ENCODE data around the gene ZNF787. TPM values are rescaled to one million over a fixed set of nuclear protein-coding genes. Genes with fewer than 3 reads are reported as not detected.

The ZNF787 gene
- total RNA-seq, 2 experiments from 2014 or later = 30.6 to 31.7 TPM

DNA sequence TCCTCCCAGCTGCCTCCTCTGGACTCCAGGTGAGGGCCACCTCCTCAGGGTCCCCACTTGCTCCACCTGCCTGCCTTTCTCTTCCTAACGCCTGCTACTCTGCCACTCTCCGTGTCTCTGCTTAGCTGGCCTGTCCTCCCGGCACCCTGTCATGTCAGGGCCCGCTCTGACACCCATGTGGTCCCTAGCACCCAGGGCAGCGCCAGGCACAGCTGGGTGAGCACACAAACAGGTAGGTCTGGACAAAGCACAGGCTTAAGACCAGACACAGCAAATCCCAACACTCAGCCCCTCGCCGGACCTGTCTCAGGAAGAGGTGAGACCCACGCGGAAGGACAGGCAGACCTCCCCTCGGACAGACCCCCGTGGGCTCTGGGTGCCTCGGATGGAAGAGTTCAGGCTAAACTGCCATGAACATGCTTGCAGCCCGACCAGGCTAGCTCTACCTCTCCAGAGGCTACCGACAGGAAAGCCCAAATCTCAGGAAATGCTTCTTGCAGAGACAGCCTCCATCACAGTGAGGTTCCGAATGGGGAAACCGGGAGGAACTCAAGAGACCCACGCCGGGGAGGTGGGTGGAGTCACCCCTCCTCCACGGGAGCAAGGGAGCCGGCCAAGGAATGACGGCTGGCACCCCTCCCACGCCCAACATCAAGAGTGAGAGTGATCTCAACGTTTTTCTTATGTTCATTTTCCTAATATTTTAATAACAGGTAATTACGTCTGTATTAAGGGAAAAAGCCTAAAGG lies 12.5 kb downstream of the ZNF787 start:
- peaks cover 34% of the 10 kb centered on the region for H3K4me1 ChIP-seq (ENCODE audit: insufficient read depth, low read length, poor library complexity, severe bottlenecking)

GRCh38 chr19:56107626-56108351 lies 13.3 kb downstream of the ZNF787 start:
- H3K27ac ChIP-seq (ENCODE audit: low read depth, low read length, poor library complexity, severe bottlenecking) = no peak overlapping the region
- POLR2A ChIA-PET = no interaction called here
- H4K20me1 ChIP-seq (ENCODE audit: insufficient read depth, low read length) = peaks cover 9% of the 10 kb centered on the region; the same call in 1 of the 2 replicates
- DNase-seq (ENCODE audit: low spot score) = no peak
- no peak for TF ChIP-seq CTCF (conservative IDR thresholded peaks at IDR 0.05; ENCODE audit: low read length)
- TF ChIP-seq EZH2phosphoT487 (IDR thresholded peaks at IDR 0.05; ENCODE audit: borderline replicate concordance, low read depth, low read length) = no peak
- H3K9me2 ChIP-seq (ENCODE audit: insufficient read depth, low read length) = no peaks in the 10 kb centered on the region
- peaks cover 21% of the 10 kb centered on the region for H3K36me3 ChIP-seq (ENCODE audit: insufficient read depth, low read length)
- H3K4me3 ChIP-seq (ENCODE audit: low read depth, low read length, poor library complexity, severe bottlenecking) = no peak overlapping the region
- CTCF ChIA-PET (ENCODE audit: unreplicated experiment) = no interaction called here
- H3K4me2 ChIP-seq (ENCODE audit: low read length) = no peak overlapping the region
- H3K9me3 ChIP-seq (ENCODE audit: low read length) = no peaks in the 10 kb centered on the region
- intact Hi-C loops (cut with micrococcal nuclease; ENCODE audit: unreplicated experiment) = no loop called here
- peaks cover 26% of the 10 kb centered on the region for H3K4me1 ChIP-seq (ENCODE audit: insufficient read depth, low read length, poor library complexity, severe bottlenecking)
- BruUV-seq (replicated peaks) = no TSS peak
- H2AFZ ChIP-seq (ENCODE audit: low read length) = no peak overlapping the region
- H3K79me2 ChIP-seq (ENCODE audit: insufficient read depth, low read depth, low read length) = peaks cover 65% of the 10 kb centered on the region

More for the DNA sequence above, 12.5 kb downstream of the ZNF787 start:
- POLR2A ChIA-PET = no interaction called here
- Histone ChIP-seq H3K36me3 (ENCODE audit: insufficient read depth, low read length) (peaks cover 18% of the 10 kb centered on the region), H3K27ac (ENCODE audit: low read depth, low read length, poor library complexity, severe bottlenecking) (no peak overlapping the region), H3K4me2 (ENCODE audit: low read length) (no peak overlapping the region), H2AFZ (ENCODE audit: low read length) (no peak overlapping the region), H3K9me3 (ENCODE audit: low read length) (no peaks in the 10 kb centered on the region), H3K79me2 (ENCODE audit: insufficient read depth, low read depth, low read length) (peaks cover 73% of the 10 kb centered on the region), H4K20me1 (ENCODE audit: insufficient read depth, low read length) (peaks cover 16% of the 10 kb centered on the region; the same call in 1 of the 2 replicates), H3K9me2 (ENCODE audit: insufficient read depth, low read length) (no peaks in the 10 kb centered on the region), H3K4me3 (ENCODE audit: low read depth, low read length, poor library complexity, severe bottlenecking) (no peak overlapping the region)
- intact Hi-C loops (cut with micrococcal nuclease; ENCODE audit: unreplicated experiment) = no loop called here
- no peak for DNase-seq (ENCODE audit: low spot score)
- no TSS peak for BruUV-seq (replicated peaks)
- CTCF ChIA-PET (ENCODE audit: unreplicated experiment) = no interaction called here
- TF ChIP-seq EZH2phosphoT487 (IDR thresholded peaks at IDR 0.05; ENCODE audit: borderline replicate concordance, low read depth, low read length) (no peak), CTCF (conservative IDR thresholded peaks at IDR 0.05; ENCODE audit: low read length) (no peak)

- BruUV-seq (replicated peaks) = no TSS peak
- peaks cover 28% of the 10 kb centered on the region for H3K36me3 ChIP-seq (ENCODE audit: insufficient read depth, low read length)
- CTCF ChIA-PET (ENCODE audit: unreplicated experiment) = no interaction called here
- intact Hi-C loops (cut with micrococcal nuclease; ENCODE audit: unreplicated experiment) = no loop called here
- POLR2A ChIA-PET = no interaction called here
- H3K9me3 ChIP-seq (ENCODE audit: low read length) = no peaks in the 10 kb centered on the region
- H2AFZ ChIP-seq (ENCODE audit: low read length) = no peak overlapping the region
- H3K4me3 ChIP-seq (ENCODE audit: low read depth, low read length, poor library complexity, severe bottlenecking) = no peak overlapping the region
- H4K20me1 ChIP-seq (ENCODE audit: insufficient read depth, low read length) = peaks cover 9% of the 10 kb centered on the region; the same call in 1 of the 2 replicates
- no peak overlapping the region for H3K27ac ChIP-seq (ENCODE audit: low read depth, low read length, poor library complexity, severe bottlenecking)
- no peak overlapping the region for H3K4me2 ChIP-seq (ENCODE audit: low read length)
- H3K79me2 ChIP-seq (ENCODE audit: insufficient read depth, low read depth, low read length) = peaks cover 59% of the 10 kb centered on the region
- no peak for DNase-seq (ENCODE audit: low spot score)
- H3K4me1 ChIP-seq (ENCODE audit: insufficient read depth, low read length, poor library complexity, severe bottlenecking) = peaks cover 18% of the 10 kb centered on the region
- TF ChIP-seq EZH2phosphoT487 (IDR thresholded peaks at IDR 0.05; ENCODE audit: borderline replicate concordance, low read depth, low read length) (no peak), CTCF (conservative IDR thresholded peaks at IDR 0.05; ENCODE audit: low read length) (no peak)
- H3K9me2 ChIP-seq (ENCODE audit: insufficient read depth, low read length) = no peaks in the 10 kb centered on the region
Measured at GRCh38 chr19:56106993-56107392, 14.1 kb downstream of the ZNF787 start.
